Cardiac muscle cell (in vitro differentiated cells and primary cell): Measurements from ENCODE around the gene CACNG6. TPM values are rescaled to one million over a fixed set of nuclear protein-coding genes. Genes with fewer than 3 reads are reported as not detected.
A peak's percentile ranks its signal among the peaks of the same experiment; 100 is the strongest.

Experiments used
- DNase-seq, 2 donors: peaks; one replicate each; pipeline versions ENCODE4 v3.0.0 to v3.0.0-alpha.2; 2010 to 2017; ENCODE audit warnings: low read depth in 1 of 2, low spot score in 1 of 2
- H3K27ac ChIP-seq: fragments of 200-600 bp; sonication (generic); 2 replicates; pipeline ENCODE4 v1.5.1; 2016
- H3K27me3 ChIP-seq: fragments of 200-600 bp; sonication (generic); 2 replicates; pipeline ENCODE4 v1.6.0; 2016; ENCODE audit warnings: control low read depth
- H3K36me3 ChIP-seq: fragments of 200-600 bp; sonication (generic); 2 replicates; pipeline ENCODE4 v1.5.1; 2016; ENCODE audit warnings: control low read depth
- H3K4me1 ChIP-seq: fragments of 200-600 bp; sonication (generic); 2 replicates; pipeline ENCODE4 v1.8.1; 2017; ENCODE audit warnings: low read depth, mild to moderate bottlenecking, mixed run types
- H3K4me3 ChIP-seq: fragments of 200-600 bp; sonication (generic); 2 replicates; pipeline ENCODE4 v1.5.1; 2016; ENCODE audit warnings: mild to moderate bottlenecking
- H3K9me3 ChIP-seq: fragments of 200-600 bp; sonication (generic); 2 replicates; pipeline ENCODE4 v1.5.1; 2017; ENCODE audit warnings: low read depth, mild to moderate bottlenecking, control low read depth
- CTCF ChIP-seq: IDR thresholded peaks from 2 replicates; pipeline ENCODE4 v1.5.1; 2012; ENCODE audit warnings: low read depth, mild to moderate bottlenecking, low read length
- polyA plus RNA-seq: library from polyadenylated mRNA; unstranded; fragments of >200 nt; fragmentation: Nextera tagmentation; extraction: Ambion mirVana; gene quantifications from 2 replicates; pipeline ENCODE4 v1.2.1, GENCODE V29; 2016
- total RNA-seq: library from RNA; depleted of rRNA; stranded (reverse); fragments of >200 nt; gene quantifications from 2 replicates; pipeline ENCODE4 v1.2.3, GENCODE V29; 2016

The CACNG6 gene
- total RNA-seq (38.4 and 73.1 TPM in 2 replicates), polyA plus RNA-seq (30.6 and 61.5 TPM in 2 replicates)

DNA sequence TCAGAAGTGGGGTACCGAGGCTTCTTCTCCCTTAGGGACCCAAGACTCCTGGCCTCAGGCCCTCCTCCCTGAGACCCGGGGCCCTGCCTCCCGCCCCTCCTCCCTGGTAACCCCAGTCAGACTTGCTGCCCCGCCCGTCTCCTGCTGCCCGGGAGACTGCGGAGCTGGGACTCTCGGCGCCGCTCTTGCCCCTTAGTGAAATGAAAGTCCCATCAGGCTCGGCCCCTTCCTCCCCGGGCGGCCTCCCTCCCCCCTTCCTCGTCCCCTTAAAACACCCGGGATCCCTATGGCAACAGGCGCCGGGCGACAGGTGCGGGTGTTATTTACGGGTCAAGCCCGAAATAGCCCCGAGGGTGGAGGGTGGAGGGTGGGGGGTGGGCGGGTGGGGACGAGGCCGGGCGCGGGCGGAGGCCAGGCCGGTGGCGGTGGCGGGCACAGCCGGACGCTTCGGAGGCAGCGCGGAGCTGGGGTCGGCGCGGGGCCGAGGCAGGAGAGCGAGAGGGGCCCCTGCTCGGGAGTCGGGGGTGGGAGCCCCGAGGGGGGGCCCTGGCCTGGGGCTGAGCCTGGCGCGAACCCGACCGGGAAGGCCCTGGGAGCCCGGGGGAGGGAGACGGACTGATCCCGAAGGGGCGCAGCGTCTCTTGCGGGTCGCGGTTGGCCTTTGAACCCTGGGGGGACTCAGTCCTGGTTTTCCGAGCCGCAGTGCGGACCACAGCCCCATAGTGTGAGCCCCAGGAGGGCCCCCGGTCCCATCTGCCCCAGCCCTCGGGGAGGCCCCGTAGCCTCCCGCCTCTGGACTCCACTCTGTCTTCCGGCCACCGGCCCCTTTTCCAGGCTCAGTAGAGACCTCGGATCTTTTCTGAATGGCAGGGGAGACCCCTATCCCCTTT is at the start of gene CACNG6:
CACNG6 (plus strand) TSS at position 414 of the 890 bp plus-strand sequence. CDS start 1,241 bp downstream, outside the sequence.
- peak; percentile 60 to 94 for DNase-seq
- TF ChIP-seq CTCF, result no peak
- Histone ChIP-seq H3K36me3 (no peaks in the 10 kb centered on the region), H3K27me3 (no peaks in the 10 kb centered on the region), H3K4me1 (peaks cover 7% of the 10 kb centered on the region), H3K27ac (peak within 1 kb of the TSS; percentile 88), H3K9me3 (no peaks in the 10 kb centered on the region), H3K4me3 (peak within 1 kb of the TSS; percentile 47)

- Histone ChIP-seq H3K9me3 (no peaks in the 10 kb centered on the region), H3K27ac (no peak overlapping the region), H3K27me3 (peaks cover 38% of the 10 kb centered on the region), H3K4me1 (no peaks in the 10 kb centered on the region), H3K4me3 (no peak overlapping the region), H3K36me3 (no peaks in the 10 kb centered on the region)
- DNase-seq, result peak in 1 of 2 donors; percentile 62
- no peak for TF ChIP-seq CTCF
These were observed 49.2 kb upstream of the CACNG6 start for GRCh38 chr19:53942001-53942786.

DNA sequence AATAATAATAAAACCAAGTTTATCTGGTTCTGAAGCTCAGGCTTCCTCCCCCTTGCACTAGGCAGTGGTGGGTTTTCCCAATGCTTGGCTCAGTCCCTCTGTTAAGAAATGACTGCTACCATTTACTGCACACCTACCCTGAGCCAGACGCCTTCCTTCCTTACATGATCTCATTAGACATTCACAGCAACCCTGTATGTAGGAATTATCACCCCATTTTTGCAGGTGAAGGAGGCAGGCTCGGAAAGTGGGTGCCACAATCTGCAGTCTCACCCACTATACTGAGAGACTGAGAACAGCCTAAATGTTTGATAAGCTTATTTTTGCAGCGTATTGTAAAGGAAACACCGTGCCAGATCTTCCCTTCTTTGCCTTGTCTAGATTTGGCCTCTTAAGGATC is 47.0 kb upstream of the CACNG6 start:
- Histone ChIP-seq H3K4me1 (no peaks in the 10 kb centered on the region), H3K9me3 (no peaks in the 10 kb centered on the region), H3K27me3 (peaks cover 38% of the 10 kb centered on the region), H3K27ac (no peak overlapping the region), H3K36me3 (no peaks in the 10 kb centered on the region), H3K4me3 (no peak overlapping the region)
- DNase-seq, result no peak
- TF ChIP-seq CTCF, result no peak

GRCh38 chr19:53944933-53945332 is 46.5 kb upstream of the CACNG6 start:
- Histone ChIP-seq H3K27ac (no peak overlapping the region), H3K4me1 (no peaks in the 10 kb centered on the region), H3K36me3 (no peaks in the 10 kb centered on the region), H3K4me3 (no peak overlapping the region), H3K9me3 (no peaks in the 10 kb centered on the region), H3K27me3 (peaks cover 38% of the 10 kb centered on the region)
- no peak for DNase-seq
- TF ChIP-seq CTCF, result no peak

GRCh38 chr19:53945441-53945840 is 46.0 kb upstream of the CACNG6 start:
- H3K4me3 ChIP-seq, result no peak overlapping the region
- no peaks in the 10 kb centered on the region for H3K36me3 ChIP-seq
- DNase-seq, result peak in 1 of 2 donors; percentile 47
- no peaks in the 10 kb centered on the region for H3K4me1 ChIP-seq
- no peak overlapping the region for H3K27ac ChIP-seq
- H3K9me3 ChIP-seq, result no peaks in the 10 kb centered on the region
- peaks cover 38% of the 10 kb centered on the region for H3K27me3 ChIP-seq
- no peak for TF ChIP-seq CTCF
